ENCODE data around the gene ABRACL. TPM values are rescaled to one million over a fixed set of nuclear protein-coding genes. Genes with fewer than 3 reads are reported as not detected.

The ABRACL gene
- total RNA-seq, 1 donor = 42.3 TPM

DNA sequence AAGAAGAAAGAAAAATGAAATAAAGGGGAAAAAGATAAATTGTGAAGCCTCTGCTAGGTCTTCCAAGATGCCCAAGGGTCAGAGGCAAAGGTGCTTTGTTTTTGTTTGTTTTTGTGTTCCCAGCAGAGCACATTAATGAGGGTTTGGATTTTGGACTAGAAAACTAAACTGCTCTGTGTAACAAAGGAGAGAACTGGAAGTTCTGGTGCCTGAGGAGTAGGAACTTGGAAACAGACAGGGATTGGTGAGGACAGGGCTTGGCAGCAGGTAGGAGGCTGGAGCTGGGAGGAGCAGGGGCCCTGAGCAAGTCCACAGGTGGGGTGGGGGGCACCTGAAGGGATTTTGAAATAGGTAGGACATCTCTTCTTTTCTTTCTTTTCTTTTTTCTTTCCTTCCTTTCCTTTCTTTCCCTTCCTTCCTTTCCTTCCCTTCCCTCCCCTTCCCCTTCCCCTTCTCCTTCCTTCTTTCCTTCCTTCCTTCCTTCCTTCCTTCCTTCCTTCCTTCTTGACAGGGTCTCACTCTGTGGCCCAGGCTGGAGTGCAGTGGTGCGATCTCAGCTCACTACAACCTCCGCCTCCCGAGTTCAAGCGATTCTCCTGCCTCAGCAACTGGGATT is 15.3 kb upstream of the ABRACL start:
- Histone ChIP-seq H3K36me3 (ENCODE audit: insufficient read depth, low read length) (no peaks in the 10 kb centered on the region), H3K27me3 (ENCODE audit: insufficient read depth, low read length) (no peaks in the 10 kb centered on the region), H4K20me1 (ENCODE audit: insufficient read depth, low read length) (no peaks in the 10 kb centered on the region), H3K79me2 (ENCODE audit: insufficient read depth, low read length) (no peaks in the 10 kb centered on the region), H3K4me1 (ENCODE audit: insufficient read depth, low read length) (no peaks in the 10 kb centered on the region), H3K9me3 (ENCODE audit: low read depth, low read length) (no peaks in the 10 kb centered on the region), H3K4me2 (ENCODE audit: insufficient read depth, low read length) (no peak overlapping the region), H3K27ac (ENCODE audit: low read depth, low read length) (no peak overlapping the region), H3K4me3 (ENCODE audit: insufficient read depth, low read length) (no peak overlapping the region), H2AFZ (ENCODE audit: low read length) (no peak overlapping the region)
- no peak for TF ChIP-seq CTCF (IDR thresholded peaks at IDR 0.05; ENCODE audit: extremely low read depth, low read depth, low read length)
- no peak for DNase-seq (ENCODE audit: insufficient read length, low spot score, missing footprints)

- H3K4me3 ChIP-seq (ENCODE audit: insufficient read depth, low read length) = no peak overlapping the region
- no peaks in the 10 kb centered on the region for H3K36me3 ChIP-seq (ENCODE audit: insufficient read depth, low read length)
These were observed 13.6 kb upstream of the ABRACL start for GRCh38 chr6:139014945-139015344.

DNA sequence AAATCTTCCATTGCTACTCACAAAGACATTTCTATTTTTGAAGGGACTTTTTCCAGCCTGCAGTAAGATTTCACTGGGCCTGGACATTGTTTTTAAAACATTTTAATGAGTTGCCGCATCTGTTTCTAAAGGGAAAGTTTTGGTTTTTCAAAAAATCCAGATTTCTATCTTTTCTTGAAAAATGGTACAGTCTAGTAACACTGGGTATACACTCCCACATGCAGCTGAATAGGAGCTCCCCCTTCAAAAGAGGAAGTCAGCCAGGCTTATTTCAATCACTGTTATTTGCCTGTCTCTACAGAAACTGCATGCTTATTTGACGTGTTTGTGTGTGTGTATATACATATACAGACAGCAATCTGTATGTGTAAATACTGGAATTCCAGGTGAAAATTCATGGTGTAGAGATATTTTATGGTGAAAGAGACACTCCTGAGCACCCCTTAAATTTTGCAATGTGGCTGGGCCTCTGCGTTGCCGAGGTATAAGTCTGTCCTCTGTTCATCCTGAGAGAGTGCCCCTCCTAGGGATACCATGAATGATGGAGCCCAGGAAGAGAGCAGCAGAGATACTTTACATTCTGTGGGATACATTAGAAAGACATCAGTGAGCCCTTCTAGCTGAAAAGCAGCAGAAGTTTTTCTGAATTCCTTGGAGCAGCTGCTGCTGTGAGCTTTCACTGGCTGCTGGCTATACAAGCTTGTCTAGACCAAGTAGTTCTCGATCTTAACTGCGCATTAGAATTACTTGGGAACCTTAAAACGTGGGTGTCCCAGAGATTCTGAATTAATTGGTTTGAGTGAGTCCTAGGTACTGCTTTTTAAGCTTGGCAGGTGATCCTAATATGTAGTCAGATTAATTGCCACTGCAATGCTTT is 12.0 kb upstream of the ABRACL start:
- no peak overlapping the region for H2AFZ ChIP-seq (ENCODE audit: low read length)
- no peaks in the 10 kb centered on the region for H3K79me2 ChIP-seq (ENCODE audit: insufficient read depth, low read length)
- H3K4me2 ChIP-seq (ENCODE audit: insufficient read depth, low read length) = no peak overlapping the region
- no peaks in the 10 kb centered on the region for H4K20me1 ChIP-seq (ENCODE audit: insufficient read depth, low read length)
- no peak for TF ChIP-seq CTCF (IDR thresholded peaks at IDR 0.05; ENCODE audit: extremely low read depth, low read depth, low read length)
- no peak for DNase-seq (ENCODE audit: insufficient read length, low spot score, missing footprints)
- H3K27ac ChIP-seq (ENCODE audit: low read depth, low read length) = no peak overlapping the region
- no peaks in the 10 kb centered on the region for H3K4me1 ChIP-seq (ENCODE audit: insufficient read depth, low read length)
- H3K27me3 ChIP-seq (ENCODE audit: insufficient read depth, low read length) = no peaks in the 10 kb centered on the region
- no peak overlapping the region for H3K4me3 ChIP-seq (ENCODE audit: insufficient read depth, low read length)
- H3K9me3 ChIP-seq (ENCODE audit: low read depth, low read length) = no peaks in the 10 kb centered on the region
- no peaks in the 10 kb centered on the region for H3K36me3 ChIP-seq (ENCODE audit: insufficient read depth, low read length)

More at GRCh38 chr6:139014945-139015344, 13.6 kb upstream of the ABRACL start:
- H2AFZ ChIP-seq (ENCODE audit: low read length) = no peak overlapping the region
- no peaks in the 10 kb centered on the region for H3K27me3 ChIP-seq (ENCODE audit: insufficient read depth, low read length)
- H3K79me2 ChIP-seq (ENCODE audit: insufficient read depth, low read length) = no peaks in the 10 kb centered on the region
- H3K4me2 ChIP-seq (ENCODE audit: insufficient read depth, low read length) = no peak overlapping the region
- no peak overlapping the region for H3K27ac ChIP-seq (ENCODE audit: low read depth, low read length)
- no peaks in the 10 kb centered on the region for H3K4me1 ChIP-seq (ENCODE audit: insufficient read depth, low read length)
- no peak for TF ChIP-seq CTCF (IDR thresholded peaks at IDR 0.05; ENCODE audit: extremely low read depth, low read depth, low read length)
- no peak for DNase-seq (ENCODE audit: insufficient read length, low spot score, missing footprints)
- no peaks in the 10 kb centered on the region for H3K9me3 ChIP-seq (ENCODE audit: low read depth, low read length)
- no peaks in the 10 kb centered on the region for H4K20me1 ChIP-seq (ENCODE audit: insufficient read depth, low read length)

DNA sequence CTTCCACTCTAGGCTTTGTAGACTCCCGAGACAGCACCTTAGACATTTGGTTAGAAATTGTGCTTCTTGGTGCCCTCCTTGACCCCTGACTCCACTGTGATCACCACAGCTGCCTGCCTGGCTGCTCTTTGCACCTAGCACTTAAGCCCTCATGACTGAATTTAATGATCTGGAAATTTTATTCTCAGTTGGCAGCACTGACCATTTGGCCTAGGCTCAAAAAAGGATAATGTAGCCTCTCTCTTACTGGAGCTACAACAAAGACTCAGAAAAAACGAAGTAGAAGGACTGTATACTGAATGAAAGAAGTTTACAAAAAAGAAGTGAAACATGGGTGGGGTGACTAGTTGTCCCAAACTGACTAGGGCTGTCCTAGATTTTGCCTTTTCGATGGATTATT is 11.3 kb upstream of the ABRACL start:
- Histone ChIP-seq H3K27ac (ENCODE audit: low read depth, low read length) (no peak overlapping the region), H2AFZ (ENCODE audit: low read length) (no peak overlapping the region), H3K79me2 (ENCODE audit: insufficient read depth, low read length) (no peaks in the 10 kb centered on the region), H3K4me3 (ENCODE audit: insufficient read depth, low read length) (no peak overlapping the region), H3K9me3 (ENCODE audit: low read depth, low read length) (no peaks in the 10 kb centered on the region), H3K4me1 (ENCODE audit: insufficient read depth, low read length) (no peaks in the 10 kb centered on the region), H4K20me1 (ENCODE audit: insufficient read depth, low read length) (no peaks in the 10 kb centered on the region), H3K27me3 (ENCODE audit: insufficient read depth, low read length) (no peaks in the 10 kb centered on the region), H3K36me3 (ENCODE audit: insufficient read depth, low read length) (no peaks in the 10 kb centered on the region), H3K4me2 (ENCODE audit: insufficient read depth, low read length) (no peak overlapping the region)
- TF ChIP-seq CTCF (IDR thresholded peaks at IDR 0.05; ENCODE audit: extremely low read depth, low read depth, low read length) = no peak
- no peak for DNase-seq (ENCODE audit: insufficient read length, low spot score, missing footprints)

Data from osteoblast (primary cell).